Measurements from ENCODE around the gene CCDC12.

Gene CCDC12

DNA sequence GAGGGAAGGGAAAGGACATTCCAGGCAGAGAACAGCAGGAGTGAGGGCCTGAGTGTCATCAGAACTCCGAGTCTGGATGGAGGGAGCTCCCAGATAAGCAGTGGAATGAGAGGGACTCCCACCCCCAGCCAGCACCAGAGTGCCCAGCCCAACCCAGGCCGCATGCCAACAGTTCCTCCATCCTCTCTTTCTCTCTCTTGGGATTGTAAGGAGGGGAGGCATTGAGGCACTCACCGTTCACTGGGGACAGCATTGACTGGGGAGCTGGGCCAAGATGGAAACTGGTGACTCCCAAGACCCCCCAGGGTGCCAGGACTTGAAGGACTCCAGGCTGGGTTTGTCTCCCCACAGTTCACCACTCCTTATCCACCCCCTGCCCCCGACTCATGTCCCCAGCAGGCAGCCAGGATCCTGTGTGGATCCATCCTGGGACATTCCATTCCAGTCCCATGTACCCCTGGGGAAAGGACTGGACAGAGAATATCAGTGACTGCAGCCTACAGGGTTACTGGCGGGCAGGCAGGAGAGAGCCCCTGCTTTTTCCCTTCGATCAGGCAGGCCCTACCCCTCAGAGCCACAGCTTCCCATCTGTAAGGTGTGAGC, 83.3 kb downstream of the CCDC12 start:
- POLR2A ChIA-PET, result no interaction called here

GRCh38 chr3:46892285-46893145, 84.0 kb downstream of the CCDC12 start:
- POLR2A ChIA-PET, result no interaction called here
- CTCF ChIA-PET, result interaction anchor here (0.9 to 4.3 kb wide), 4 partner anchors 17 to 178 kb away, joined by 3 to 19 read pairs (median 10); no protein-coding TSS in a partner anchor
- DNase-seq (ENCODE audit: extremely low spot score), result no peak
- TF ChIP-seq CTCF (IDR thresholded peaks at IDR 0.05; ENCODE audit: control extremely low read depth, extremely low read depth, low read depth, missing control alignments), result no peak

More for the DNA sequence above, 83.3 kb downstream of the CCDC12 start:
- TF ChIP-seq CTCF (IDR thresholded peaks at IDR 0.05; ENCODE audit: control extremely low read depth, extremely low read depth, low read depth, missing control alignments), result no peak
- CTCF ChIA-PET, result interaction anchor here (0.7 to 4.3 kb wide), 5 partner anchors 17 to 186 kb away, joined by 3 to 37 read pairs (median 6); no protein-coding TSS in a partner anchor
- DNase-seq (ENCODE audit: extremely low spot score), result no peak

DNA sequence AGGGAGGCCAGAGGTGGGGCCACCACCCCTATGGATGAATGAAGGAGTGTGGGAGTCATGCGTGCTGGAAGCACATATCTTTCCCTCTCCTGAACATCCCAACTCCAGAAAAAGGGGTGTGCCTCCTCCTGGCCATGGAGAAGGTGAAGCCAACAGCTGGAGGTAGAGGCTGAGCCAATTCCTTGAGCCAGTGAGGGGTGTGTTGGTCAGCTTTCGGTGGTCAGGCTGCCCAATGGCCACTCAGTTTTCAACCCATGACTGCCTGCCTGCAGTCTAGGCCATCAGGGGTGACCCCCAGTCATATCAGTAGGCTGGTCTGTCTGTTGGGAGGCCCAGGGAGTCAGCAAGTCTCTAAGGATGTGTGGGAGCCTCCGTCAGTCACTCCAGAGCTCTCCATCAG, 85.4 kb downstream of the CCDC12 start:
- ChIA-PET CTCF (interaction anchor here (1.1 to 3.8 kb wide), 5 partner anchors 9 to 186 kb away, joined by 3 to 15 read pairs (median 4); partner anchors contain the start of gene PTH1R), POLR2A (interaction anchor here (0.6 kb wide), 1 partner anchor 704 kb away, joined by 6 read pairs; no protein-coding TSS in a partner anchor)
- no peak for TF ChIP-seq CTCF (IDR thresholded peaks at IDR 0.05; ENCODE audit: control extremely low read depth, extremely low read depth, low read depth, missing control alignments)
- no peak for DNase-seq (ENCODE audit: extremely low spot score)

GRCh38 chr3:46890132-46890531, 86.4 kb downstream of the CCDC12 start:
- no peak for TF ChIP-seq CTCF (IDR thresholded peaks at IDR 0.05; ENCODE audit: control extremely low read depth, extremely low read depth, low read depth, missing control alignments)
- ChIA-PET POLR2A (no interaction called here), CTCF (interaction anchor here (1.1 to 3.8 kb wide), 7 partner anchors 10 to 185 kb away, joined by 3 to 15 read pairs (median 5); partner anchors contain the start of gene PTH1R)
- no peak for DNase-seq (ENCODE audit: extremely low spot score)

DNA sequence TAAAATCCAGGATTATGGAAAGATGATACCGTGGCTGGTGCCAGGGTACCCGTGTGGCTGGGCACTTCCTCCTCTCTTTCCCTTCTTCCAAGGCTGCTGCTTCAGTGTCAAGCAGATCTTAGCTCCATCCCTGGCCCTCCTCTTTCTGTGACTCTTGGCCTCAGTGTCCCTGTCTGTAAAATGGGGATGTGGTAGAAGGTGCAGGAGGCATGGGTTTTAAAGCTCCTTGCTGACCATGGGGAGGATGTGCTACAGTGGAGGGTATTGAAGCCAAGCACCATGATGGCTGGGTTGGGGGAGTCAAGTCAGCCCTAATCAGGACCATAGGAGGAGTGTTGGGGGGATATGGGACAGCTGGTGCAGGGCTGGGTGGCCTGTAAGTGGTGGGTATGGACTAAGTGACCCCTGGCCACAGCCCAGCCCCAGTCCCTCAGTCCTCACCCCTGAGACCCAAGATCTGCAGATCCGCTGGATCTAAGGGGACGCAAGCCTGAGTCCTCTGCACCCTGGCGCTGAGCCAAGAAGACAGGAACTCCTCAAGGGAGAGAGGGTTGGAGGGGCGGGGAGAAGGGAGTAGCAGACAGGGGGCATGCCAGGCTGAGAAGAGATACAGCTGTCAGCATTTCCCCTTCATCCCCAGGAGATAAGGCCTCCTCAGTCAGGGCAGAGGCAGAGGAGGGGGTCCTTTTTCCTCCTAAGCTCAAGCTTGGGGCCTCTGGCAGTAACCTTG, 87.0 kb downstream of the CCDC12 start:
- TF ChIP-seq CTCF (IDR thresholded peaks at IDR 0.05; ENCODE audit: control extremely low read depth, extremely low read depth, low read depth, missing control alignments), result no peak
- ChIA-PET POLR2A (no interaction called here), CTCF (interaction anchor here (1.2 to 3.8 kb wide), 5 partner anchors 11 to 22 kb away, joined by 3 to 15 read pairs (median 5); partner anchors contain the start of gene PTH1R)
- no peak for DNase-seq (ENCODE audit: extremely low spot score)

DNA sequence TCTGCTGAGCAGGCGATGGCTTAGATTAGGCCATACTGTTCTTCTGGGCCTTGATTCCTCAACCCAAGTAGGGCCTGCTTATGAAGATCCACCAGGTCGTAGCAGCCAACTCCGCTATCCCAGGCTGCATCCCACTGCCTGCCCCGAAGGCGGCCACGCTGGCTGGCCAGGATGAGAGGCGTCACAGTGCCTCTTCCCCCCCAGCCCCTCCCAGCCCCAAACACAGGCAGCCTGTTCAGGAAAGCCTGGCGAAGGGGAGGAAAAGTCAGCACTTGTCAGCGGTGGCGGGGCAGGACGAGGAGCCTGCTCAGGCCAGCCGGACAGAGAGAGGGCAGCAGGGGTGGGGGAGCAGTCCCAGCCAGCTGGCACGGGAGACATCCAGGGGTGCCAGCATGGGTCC, 87.8 kb downstream of the CCDC12 start:
- no peak for DNase-seq (ENCODE audit: extremely low spot score)
- TF ChIP-seq CTCF (IDR thresholded peaks at IDR 0.05; ENCODE audit: control extremely low read depth, extremely low read depth, low read depth, missing control alignments), result no peak
- CTCF ChIA-PET, result interaction anchor here (1.0 to 3.8 kb wide), 3 partner anchors 21 kb away, joined by 3 to 15 read pairs (median 5); no protein-coding TSS in a partner anchor
- POLR2A ChIA-PET, result no interaction called here

All from GM10248 (cell line).